Forelimb muscle (tissue), 1 donor: Measurements from ENCODE around the gene PSMD10. TPM values are rescaled to one million over a fixed set of nuclear protein-coding genes. Genes with fewer than 3 reads are reported as not detected.

Experiments
- DNase-seq: peaks from one replicate; pipeline ENCODE4 v3.0.0-alpha.2; 2013; ENCODE audit warnings: low read depth
- polyA plus RNA-seq: library from polyadenylated mRNA; unstranded; fragments of 120-200 nt; gene quantifications from one replicate; pipeline ENCODE4 v1.2.1, GENCODE V29; 2013; ENCODE audit not compliant: insufficient read length

Gene PSMD10, protein sequence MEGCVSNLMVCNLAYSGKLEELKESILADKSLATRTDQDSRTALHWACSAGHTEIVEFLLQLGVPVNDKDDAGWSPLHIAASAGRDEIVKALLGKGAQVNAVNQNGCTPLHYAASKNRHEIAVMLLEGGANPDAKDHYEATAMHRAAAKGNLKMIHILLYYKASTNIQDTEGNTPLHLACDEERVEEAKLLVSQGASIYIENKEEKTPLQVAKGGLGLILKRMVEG
- polyA plus RNA-seq: 49.0 TPM

DNA sequence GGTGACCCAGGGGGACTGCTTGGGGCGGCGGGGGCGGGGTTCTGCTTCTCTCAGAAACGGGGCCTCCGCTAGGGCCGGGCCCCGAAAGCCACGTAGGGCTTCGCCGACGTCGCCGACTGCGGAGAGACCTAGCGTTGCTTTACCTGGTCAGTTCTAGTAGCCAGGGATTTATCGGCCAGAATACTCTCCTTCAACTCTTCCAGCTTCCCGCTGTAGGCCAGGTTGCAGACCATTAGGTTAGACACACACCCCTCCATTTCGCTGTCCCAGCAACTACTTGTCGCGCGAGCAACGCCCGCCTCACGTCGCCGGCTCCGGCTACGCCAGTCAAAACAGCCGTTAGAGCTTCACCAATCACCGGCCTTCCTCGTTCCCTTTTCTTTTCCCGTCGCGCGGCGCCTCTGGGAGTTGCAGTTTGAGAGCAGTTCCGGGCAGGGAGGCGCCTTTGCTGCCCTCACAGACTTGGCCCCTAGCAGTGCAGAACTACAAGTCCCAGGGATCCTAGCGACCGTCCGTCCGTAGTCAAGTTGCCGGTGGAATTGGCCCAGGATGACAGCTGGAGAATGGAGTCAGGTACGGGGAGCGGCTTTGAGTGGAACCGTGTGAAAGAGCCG, at the start of gene PSMD10, which contains the start of gene ATG4A:
Gene PSMD10, minus strand, starts transcription at position 279 of the 614 bp plus-strand sequence. Its CDS starts 22 bp downstream, at position 257.
Gene ATG4A, plus strand, starts transcription at position 515 of the 614 bp plus-strand sequence. Its CDS starts 49 bp downstream, at position 564.
- DNase-seq: peak; percentile 91

DNA sequence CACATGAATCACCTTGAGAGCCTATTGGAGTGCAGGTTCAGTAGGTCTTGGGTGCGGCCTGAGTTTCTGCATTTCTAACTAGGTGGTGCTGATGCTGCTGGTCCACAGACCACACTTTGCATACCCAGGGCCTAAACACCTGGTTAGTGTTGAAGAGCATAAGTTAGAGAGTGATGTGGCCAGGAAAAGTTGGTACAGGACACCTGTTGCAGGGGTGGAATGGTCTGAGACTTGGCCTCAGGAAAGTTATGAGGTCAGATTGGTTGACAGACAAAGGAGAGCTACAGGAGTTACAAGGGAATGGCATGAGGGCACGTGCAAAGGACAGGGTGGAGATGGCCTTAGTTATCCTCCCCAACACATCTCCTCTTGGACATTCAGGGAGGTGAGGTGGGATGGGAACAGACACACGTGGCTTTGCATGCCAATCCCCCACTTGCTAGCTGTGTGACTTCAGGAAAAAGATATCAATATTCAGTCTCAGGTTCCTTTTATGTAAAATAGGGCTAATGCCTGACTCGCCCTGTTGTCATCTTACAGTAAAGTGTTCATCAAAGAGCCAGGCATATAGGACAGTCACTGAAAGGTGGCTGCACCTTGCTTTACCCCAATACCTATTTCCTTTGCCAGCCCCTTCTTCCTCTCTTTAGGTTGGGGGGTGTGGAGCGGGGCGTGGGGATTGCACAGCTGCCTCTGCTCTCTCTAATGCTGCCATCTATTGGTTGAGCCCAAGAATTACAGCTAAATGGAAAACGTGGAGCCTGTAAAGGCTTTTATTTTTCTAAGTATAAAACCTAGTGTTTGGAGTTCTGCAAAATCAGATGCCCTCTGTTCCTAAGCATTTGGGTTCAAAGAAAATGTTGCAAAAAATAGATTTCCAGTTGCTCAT, 47.7 kb upstream of the PSMD10 start:
- no peak for DNase-seq

DNA sequence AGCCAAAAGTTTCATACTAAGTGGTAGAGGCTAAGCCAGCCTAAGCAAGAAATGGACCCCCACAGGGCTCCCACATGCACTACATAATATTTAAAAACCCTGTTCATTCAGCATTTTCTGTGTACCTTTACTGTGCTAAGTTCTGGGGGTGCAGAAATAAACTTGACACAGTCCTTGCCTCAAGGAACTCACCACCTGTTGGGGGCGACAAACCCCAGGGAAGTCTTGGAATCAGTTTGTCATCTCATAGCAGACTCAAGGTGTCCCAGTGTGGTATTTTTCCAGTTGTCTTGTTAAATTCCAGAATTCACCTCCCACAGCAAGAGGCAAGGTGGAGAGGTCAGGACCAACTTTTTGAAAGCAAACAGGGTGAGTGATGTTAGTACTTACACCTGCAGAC, 43.4 kb upstream of the PSMD10 start:
- no peak for DNase-seq

DNA sequence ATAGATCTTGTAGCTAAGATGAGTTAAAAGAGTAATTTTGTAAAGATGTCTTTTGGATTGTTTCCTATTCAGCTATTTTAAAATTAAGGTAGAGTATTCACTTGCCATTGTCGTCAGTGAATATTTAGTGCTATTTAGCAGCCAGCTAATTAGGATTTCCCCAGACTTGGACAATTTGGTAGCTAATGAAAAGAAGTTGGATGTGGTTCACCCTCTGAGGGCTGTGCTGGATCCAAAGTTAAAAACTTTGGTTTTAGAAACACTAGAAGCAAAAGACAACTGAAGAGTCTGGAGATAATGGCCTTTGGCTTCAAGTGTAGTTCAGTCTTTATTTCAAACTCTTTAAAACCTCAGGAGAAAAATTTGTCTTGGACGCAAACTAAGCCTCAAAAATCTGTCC, 41.5 kb upstream of the PSMD10 start:
- DNase-seq: peak; percentile 29

DNA sequence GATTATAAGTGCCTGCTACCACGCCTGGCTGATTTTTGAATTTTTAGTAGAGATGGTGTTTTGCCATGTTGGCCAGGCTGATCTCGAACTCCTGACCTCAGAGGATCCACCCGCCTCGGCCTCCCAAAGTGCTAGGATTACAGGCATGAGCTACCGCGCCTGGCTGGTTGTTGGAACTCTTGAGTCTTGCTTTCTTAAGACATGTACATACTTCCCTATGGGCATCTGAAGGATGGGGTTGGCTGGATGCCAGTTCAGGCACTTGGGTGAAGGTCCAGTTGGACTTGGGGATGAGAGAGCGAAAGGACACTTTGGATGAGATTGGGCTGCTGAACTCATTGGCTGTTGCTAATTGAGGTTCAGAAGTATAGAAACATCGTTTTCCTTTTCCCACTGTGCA, 40.7 kb upstream of the PSMD10 start:
- no peak for DNase-seq

DNA sequence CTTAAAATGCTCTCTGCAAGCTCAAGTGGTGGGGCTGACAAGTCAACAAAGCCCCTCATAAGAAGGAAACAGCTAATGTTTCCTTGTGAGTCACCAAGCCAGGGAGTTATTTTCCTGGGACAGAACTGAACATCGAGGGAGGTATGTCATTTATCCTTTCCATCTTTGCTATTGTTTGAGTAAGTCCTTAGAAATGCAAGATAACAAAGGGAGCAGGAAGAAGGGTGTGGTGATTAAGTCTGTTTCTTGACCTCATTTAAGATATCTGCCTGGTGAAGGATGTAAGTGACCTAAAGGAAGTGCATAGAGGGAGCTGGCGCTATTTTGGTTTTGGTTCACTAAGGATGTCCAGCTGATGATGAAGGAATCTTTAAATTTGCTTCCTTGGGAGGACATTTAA, 40.1 kb upstream of the PSMD10 start:
- DNase-seq: no peak

DNA sequence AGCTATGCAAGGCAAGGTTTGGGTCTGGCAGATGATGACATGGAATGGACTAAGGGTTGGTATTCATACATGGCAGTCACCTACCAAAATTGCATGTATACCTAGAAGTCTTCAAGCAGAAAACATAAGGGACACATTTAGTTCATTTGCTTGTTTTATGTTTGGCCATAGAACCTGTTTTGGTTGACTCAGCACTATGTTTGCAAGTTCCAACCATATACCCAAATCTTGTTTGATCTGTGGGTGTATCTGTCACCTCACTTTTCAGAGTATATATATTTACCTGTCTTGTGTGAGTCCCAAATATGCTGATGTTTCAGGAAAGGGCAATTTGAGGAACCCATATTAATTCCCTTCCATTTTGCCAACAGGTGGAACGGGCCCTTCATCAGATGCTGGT, 39.5 kb upstream of the PSMD10 start:
- DNase-seq: no peak

DNA sequence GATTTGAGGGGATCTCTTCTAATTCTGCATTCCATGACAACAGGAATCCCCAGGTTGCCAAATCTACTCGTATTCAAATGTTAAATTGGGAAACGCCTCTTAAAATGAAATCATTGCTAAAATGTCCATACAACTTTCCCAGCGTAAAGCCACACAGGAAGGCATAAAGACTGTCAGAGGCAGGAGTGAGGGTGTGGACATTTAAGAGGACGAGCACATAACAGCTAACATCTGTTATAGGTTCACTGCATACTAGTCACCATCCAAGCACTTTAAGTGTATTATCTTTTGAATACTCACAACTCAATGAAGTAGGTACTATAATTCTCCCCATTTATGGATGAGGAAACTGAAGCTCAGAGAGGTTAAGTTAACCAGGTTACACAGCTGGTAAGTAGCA, 35.8 kb upstream of the PSMD10 start:
- no peak for DNase-seq

DNA sequence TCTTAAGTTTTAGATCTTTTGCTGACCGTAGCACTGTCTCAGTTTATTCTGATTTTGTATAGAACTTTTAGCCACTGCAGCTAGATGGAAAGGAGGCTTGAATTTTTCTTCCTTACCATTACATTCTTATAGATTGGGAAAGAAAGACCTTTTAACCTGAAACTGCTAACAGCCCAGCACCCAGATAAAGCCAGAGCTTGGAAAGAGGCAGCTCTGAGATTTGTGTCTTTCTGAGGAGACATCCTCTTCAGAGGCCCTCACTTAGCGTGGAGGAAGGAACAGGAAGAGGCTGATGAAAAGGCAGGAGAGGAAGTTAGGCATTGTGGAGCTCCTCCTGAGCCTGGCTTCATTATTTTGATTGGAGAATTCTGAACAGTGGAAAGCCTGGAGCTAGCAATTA, 35.3 kb upstream of the PSMD10 start:
- DNase-seq: no peak

DNA sequence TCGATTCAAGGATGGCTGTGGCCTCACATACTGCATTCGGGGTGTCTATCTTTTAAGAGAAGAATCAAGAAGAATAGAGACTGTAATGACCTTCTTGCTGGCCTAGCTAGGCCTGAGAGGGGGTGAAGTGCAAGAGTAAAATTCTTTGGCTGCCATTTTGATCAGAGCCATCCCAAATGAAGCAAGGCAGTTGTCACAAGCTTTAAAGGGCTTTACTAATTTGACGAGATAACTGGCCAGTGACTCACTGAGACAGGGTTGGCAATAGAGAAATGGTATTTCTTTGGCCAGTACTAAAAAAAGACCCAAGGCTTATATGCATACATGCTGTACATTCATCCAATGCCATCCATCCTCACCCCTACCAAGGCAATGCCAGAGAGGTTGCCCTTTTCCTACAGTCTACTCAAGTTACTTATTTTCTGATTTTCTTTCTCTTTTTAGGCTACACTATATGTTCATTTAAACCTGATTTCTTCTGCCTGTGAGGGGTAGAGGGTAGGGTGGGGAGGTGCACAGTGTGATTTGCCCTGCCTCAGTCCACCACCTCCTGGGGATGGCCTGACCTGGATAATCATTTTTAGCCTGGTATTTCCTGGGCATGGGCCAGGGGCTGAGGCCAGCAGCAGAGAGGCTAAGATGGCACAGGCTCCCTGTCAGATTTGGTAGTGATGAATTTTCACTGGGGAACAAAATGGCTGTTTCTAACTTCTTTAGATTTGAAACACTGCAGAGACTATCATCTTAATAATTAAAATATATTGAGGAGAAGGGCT, 32.4 kb upstream of the PSMD10 start:
- DNase-seq: no peak

DNA sequence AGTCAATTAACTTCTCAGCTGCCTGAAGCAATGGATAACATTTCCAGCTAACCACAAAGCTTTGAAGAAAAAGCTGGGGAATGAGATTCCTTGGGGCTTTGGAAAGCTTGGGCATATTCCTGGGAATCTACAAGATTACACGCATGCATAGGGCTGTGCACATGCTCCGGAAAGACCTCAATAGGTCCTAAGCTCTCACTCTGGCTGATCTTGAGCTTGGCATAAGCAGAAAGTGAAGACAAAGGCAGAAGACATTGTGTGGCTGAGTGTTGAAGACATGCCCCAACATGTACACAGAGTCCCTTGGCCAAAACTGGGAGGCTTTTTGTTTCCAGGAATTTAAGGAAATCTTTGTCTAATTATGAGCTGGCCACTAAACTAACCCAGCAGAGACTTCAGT, 31.4 kb upstream of the PSMD10 start:
- DNase-seq: no peak

DNA sequence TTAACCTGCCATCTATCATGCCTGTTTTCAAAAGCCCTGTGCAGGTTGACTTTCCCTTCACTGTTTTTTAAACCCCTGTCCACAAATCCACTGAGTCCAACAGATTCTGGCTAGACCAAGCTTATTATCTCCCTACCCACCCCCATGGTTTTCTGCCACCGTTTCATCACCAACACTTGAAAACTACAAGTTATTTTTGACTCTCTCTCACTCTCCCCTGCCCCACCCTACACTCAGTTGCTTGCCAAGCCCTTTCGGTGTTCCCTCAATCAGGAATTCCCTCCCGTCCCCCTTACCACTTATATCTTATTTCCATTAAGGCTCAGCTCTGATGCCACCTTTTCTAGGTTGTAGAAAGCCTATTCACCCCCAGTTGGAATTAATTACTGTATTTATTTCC, 29.9 kb upstream of the PSMD10 start:
- DNase-seq: no peak

DNA sequence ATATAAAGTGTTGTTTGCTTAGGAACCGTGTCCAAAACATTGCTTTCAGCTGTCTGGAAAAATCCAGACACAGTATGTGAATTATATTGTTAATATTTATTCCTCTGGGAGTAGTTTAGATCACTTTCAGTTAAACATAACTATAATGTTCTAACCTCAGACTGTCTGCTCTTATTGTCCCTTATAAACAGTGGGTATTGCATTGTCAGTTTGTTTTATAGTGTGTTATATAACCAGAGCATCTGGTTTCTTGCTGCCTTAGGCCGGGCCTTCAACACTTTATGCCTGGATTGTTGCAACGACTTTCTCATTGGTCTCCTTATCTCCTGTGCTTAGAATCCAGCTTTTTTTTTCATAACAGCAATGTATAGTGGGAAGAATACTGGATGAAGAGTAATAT, 26.6 kb upstream of the PSMD10 start:
- no peak for DNase-seq

DNA sequence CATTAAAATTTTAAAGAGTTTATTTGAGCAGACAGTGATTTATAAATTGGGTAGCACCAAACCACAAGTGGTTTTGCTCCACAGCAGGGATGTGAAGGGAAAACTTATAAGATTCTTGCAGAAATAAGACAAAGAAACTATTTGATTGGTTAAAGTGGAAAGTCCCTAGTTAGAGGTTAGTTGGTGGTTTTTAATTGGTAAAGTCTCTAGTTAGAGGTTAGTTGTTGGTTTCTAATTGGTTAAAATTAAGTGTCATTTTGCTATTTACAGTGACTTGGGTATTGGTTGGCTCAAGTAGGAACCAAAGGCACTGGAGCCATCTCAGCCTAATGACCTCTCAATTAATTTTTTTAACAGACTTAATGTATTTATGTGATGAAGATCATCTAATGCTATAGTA, 23.2 kb upstream of the PSMD10 start:
- DNase-seq: no peak

DNA sequence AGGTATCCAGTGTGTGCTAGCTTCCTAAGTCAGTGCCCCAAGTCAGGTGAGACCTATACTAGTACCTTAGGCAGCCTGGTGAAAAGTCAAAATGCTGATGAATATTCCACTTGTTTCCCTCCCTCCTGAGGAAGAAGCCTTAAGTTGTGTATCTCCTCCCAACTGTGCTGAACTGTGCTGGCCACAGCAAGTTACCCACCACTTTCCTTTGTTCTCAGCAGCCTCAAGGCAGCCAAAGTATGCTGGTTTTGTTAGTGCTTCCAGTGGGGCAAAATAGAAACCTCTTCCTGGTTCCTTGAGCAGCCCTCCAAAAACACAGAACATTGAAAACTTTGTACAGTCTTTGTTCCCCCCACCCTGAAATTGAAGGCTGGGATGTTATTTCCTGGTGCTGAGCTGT, 14.1 kb upstream of the PSMD10 start:
- DNase-seq: no peak

DNA sequence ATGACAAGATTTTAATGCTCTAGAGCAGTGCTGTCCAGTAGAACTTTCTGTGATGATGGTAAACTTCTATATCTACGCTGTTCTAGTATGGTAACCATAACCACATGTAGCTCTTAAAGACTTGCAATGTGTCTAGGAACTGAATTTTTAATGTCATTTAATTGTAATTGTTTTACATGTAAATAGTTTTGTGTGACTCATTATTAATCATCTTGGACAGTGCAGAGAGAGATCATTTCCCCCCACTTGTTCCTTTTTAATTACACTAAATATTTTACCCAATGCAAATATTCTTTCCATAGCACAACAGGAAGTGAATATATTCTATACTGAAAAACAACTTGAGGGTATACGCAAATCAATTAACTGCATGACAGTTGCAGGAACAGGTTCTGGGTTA, 6.0 kb upstream of the PSMD10 start:
- no peak for DNase-seq

DNA sequence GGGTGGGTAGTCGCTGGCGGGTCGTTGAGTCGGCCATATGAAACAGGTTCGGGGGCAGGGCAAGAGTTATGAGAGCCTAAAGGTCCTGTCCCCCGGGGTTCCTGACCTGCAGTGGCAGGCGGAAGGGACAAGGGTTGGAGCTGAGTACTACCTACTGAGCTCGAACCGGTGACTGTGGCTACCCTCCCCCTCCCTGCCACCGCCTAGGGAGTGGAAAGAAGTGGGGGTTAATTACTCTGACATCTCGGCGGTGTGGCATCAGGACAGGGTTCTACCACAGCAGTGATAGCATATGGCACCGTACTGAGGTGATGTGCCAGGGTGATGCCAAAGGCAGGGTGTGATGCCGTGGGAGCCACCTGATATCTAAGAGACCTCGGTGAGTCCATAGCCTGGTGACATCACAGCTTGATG, 543 bp upstream of the PSMD10 start:
- no peak for DNase-seq

DNA sequence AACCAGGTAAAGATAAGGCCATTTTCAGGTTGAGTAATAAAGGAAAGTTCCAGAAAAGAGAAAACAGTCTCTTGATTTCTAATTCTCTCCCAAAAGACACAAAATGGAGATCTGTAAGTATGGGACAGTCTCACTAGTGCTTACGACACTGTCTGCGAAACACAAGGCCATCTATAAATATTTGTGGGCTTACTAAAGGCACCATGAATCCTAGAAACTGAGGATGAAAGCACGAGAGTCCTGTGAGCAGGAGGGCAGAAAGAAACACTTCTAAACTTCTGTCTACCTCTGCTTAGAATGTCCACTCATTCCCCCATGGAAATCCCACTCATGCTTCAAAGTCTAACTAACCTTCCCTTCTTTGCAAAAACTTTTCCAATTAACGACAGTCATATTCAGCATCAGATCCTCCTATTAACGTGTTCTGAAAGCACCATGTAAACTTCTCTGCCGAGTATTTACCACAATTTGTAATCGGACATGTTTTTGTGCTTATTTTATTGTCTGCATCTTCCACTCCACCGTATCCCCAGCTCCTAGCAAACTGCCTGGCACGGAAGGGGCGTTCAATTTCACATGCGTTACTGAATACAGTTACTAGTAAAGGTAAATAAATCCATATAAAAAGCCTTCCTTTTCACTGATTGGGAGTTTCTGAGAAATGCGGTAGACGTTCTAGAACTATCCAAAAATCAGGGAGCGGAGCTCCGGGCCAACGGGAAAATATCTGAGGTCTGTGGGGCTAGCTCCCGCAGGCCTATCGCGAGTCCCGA, 665 bp downstream of the PSMD10 start:
- DNase-seq: no peak

DNA sequence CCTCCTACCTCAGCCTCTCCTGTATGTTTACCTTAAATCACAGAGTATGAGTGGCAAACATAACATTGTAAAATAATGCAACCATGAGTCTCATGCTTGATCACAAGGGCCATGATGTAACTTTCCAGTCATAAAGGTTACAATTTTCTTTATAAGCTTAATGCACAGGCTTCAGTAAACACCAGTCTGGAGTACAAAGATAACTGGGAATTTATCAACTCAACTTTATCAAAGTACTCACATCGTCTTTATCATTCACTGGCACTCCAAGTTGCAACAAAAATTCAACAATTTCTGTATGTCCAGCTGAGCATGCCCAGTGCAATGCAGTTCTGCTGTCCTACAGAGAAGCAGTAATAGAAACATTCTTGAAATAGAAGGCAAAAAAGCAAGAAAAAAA, 2.8 kb downstream of the PSMD10 start:
- no peak for DNase-seq

DNA sequence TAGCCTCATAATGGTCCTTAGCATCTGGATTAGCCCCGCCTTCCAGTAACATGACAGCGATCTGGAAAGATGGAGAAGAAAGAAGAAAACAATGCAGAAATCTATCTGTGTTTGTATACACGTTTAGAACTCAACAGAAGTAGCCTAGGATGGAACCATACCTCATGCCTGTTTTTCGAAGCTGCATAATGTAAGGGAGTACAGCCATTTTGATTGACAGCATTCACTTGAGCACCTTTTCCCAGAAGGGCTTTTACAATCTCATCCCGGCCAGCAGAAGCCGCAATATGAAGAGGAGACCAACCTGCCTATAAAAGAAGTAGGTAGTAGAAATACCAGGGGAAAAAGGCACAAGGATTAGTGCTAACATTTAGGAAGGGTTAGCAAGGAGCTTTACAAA, 3.5 kb downstream of the PSMD10 start:
- no peak for DNase-seq

DNA sequence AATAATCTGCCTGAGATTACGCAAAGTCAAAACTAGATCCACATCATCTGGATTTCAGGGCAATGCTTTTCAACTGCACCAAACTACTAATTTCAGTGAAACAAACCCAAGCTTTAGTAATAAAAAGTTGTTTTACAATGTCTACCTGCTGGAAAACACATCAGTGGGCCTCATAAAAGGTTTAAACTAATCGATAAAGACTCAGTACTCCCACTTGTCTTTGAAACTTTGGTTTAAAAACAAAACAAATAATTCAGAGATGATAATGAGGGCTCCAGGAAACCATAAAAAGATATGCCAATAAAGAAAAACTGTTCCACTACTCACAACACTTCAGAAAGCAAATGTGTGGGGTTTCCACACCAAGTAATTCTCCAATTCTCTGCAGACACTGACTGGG, 10.2 kb downstream of the PSMD10 start:
- DNase-seq: no peak
